DOHH2 (cell line): Measurements from ENCODE around the gene STX8.

Experiments used
- H3F3A ChIP-seq: fragments of 200-600 bp; sonication (generic), shearing (Covaris generic); 2 replicates; pipeline ENCODE4 v1.6.0; 2016; ENCODE audit warnings: antibody characterized with exemption, mild to moderate bottlenecking; ENCODE audit not compliant: control insufficient read depth, insufficient read depth
- H3K27ac ChIP-seq: fragments of 200-600 bp; sonication (generic); 2 replicates; pipeline ENCODE4 v1.5.1; 2014; ENCODE audit warnings: low read depth, mild to moderate bottlenecking, low read length, moderate library complexity
- H3K27me3 ChIP-seq: fragments of 200-600 bp; sonication (generic); 2 replicates; pipeline ENCODE4 v1.6.1; 2014; ENCODE audit warnings: mild to moderate bottlenecking, low read length, mixed read lengths; ENCODE audit not compliant: control insufficient read depth
- H3K36me3 ChIP-seq: fragments of 200-600 bp; sonication (generic); 2 replicates; pipeline ENCODE4 v1.6.1; 2014; ENCODE audit warnings: mild to moderate bottlenecking, low read length, moderate library complexity, mixed read lengths; ENCODE audit not compliant: control insufficient read depth
- H3K4me1 ChIP-seq: fragments of 200-600 bp; sonication (generic); 2 replicates; pipeline ENCODE4 v1.6.1; 2014; ENCODE audit warnings: mild to moderate bottlenecking, low read length, mixed read lengths; ENCODE audit not compliant: control insufficient read depth
- H3K4me2 ChIP-seq: fragments of 200-600 bp; sonication (generic); 2 replicates; pipeline ENCODE4 v1.6.0; 2014; ENCODE audit warnings: mild to moderate bottlenecking, low read length, moderate library complexity
- H3K4me3 ChIP-seq: fragments of 200-600 bp; sonication (generic); 2 replicates; pipeline ENCODE4 v1.5.1; 2014; ENCODE audit warnings: mild to moderate bottlenecking, low read length, mixed read lengths
- H3K79me2 ChIP-seq: fragments of 200-600 bp; sonication (generic); 2 replicates; pipeline ENCODE4 v1.6.1; 2014; ENCODE audit warnings: mild to moderate bottlenecking, low read length, mixed read lengths; ENCODE audit not compliant: control insufficient read depth
- H3K9me2 ChIP-seq: fragments of 200-600 bp; sonication (generic); replicated peaks from 2 replicates; pipeline ENCODE4 v1.6.1; 2014; ENCODE audit warnings: mild to moderate bottlenecking, low read length, mixed read lengths; ENCODE audit not compliant: control insufficient read depth
- H3K9me3 ChIP-seq: fragments of 200-600 bp; sonication (generic); 2 replicates; pipeline ENCODE4 v1.6.1; 2014; ENCODE audit warnings: antibody characterized with exemption, low read length, mixed read lengths; ENCODE audit not compliant: control insufficient read depth, insufficient read depth
- H4K20me1 ChIP-seq: fragments of 200-600 bp; sonication (generic); 2 replicates; pipeline ENCODE4 v1.6.0; 2014; ENCODE audit warnings: low read depth, mild to moderate bottlenecking, antibody characterized with exemption, low read length, moderate library complexity; ENCODE audit not compliant: control insufficient read depth, insufficient read depth
- CTCF ChIP-seq: fragments of 200-600 bp; sonication (generic); IDR thresholded peaks from one replicate; pipeline ENCODE4 v1.5.1; 2014; ENCODE audit warnings: antibody characterized with exemption, mild to moderate bottlenecking, low read depth, low read length; ENCODE audit not compliant: poor library complexity, severe bottlenecking
- EZH2phosphoT487 ChIP-seq: fragments of 200-600 bp; sonication (generic); IDR thresholded peaks from 2 replicates; pipeline ENCODE4 v1.6.1; 2017; ENCODE audit warnings: borderline replicate concordance, mild to moderate bottlenecking, antibody characterized with exemption, low read length, moderate library complexity, mixed read lengths

The STX8 gene

GRCh38 chr17:9521062-9521461, 54.6 kb downstream of the STX8 start:
- Histone ChIP-seq H3K27ac (no peak overlapping the region), H3K9me3 (no peaks in the 10 kb centered on the region), H3K79me2 (no peaks in the 10 kb centered on the region), H3K27me3 (no peaks in the 10 kb centered on the region), H3K9me2 (no peaks in the 10 kb centered on the region), H4K20me1 (no peaks in the 10 kb centered on the region; the same call in 1 of the 2 replicates), H3F3A (no peaks in the 10 kb centered on the region), H3K4me2 (no peak overlapping the region), H3K4me3 (no peak overlapping the region), H3K36me3 (no peaks in the 10 kb centered on the region), H3K4me1 (no peaks in the 10 kb centered on the region)
- TF ChIP-seq CTCF (no peak), EZH2phosphoT487 (no peak)

DNA sequence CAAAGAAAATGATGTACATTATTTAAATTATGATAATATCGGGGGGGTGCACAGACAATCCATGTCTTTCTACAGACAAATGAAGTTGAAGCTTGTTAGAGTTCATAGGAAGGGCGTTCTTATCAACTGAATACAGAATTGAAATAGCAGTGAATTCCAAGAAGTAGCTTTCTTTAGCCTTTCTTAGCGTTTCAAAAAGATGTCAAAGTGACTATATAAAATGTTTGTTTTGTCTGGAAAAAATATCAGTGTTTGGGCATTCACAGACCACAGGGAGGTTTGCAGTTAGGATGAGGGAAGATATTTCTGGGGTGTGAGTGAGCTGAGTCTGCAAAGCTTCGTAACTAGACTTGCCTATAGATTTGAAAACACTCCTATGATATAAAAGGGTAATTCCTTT, 55.0 kb downstream of the STX8 start:
- Histone ChIP-seq H3K27me3 (no peaks in the 10 kb centered on the region), H3K79me2 (no peaks in the 10 kb centered on the region), H3K27ac (no peak overlapping the region), H3K4me1 (no peaks in the 10 kb centered on the region), H3F3A (no peaks in the 10 kb centered on the region), H3K9me3 (no peaks in the 10 kb centered on the region), H3K36me3 (no peaks in the 10 kb centered on the region), H3K4me3 (no peak overlapping the region), H3K4me2 (no peak overlapping the region), H4K20me1 (no peaks in the 10 kb centered on the region; the same call in 1 of the 2 replicates), H3K9me2 (no peaks in the 10 kb centered on the region)
- TF ChIP-seq CTCF (no peak), EZH2phosphoT487 (no peak)

DNA sequence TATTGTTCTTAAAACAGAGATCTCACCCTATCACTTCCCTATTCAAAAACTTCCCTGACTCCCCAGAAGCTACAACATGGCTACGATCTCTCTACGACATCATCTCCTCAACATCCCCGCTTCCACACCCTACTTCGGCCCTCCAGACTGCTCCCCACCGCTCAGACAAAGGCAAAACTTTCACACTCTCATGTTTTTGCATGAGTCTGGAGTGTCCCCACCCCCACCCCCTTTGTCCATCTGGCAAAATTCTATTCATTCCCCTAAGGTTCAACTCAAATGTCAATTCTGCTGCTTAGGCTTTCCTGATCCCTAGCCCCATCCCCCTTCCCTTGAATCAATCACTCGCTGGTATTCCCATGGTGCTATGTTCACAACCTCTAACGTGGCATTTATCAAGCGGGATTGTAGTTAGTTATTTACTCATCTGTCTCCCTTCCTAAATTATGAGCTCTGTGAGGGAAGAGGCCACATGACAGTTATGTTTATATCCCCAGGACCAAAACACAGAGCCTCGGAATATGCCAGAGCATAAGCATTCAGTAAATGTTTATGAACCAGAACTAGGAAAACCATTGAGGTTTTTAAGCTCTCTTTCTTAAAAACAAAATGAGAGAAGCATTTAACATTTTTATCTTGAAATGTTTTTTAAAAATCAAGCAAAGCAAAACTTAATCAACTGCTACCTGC, 55.9 kb downstream of the STX8 start:
- Histone ChIP-seq H3K4me1 (no peaks in the 10 kb centered on the region), H3K9me3 (no peaks in the 10 kb centered on the region), H4K20me1 (no peaks in the 10 kb centered on the region; the same call in 1 of the 2 replicates), H3K27ac (no peak overlapping the region), H3K9me2 (no peaks in the 10 kb centered on the region), H3K4me2 (no peak overlapping the region), H3F3A (no peaks in the 10 kb centered on the region), H3K4me3 (no peak overlapping the region), H3K36me3 (no peaks in the 10 kb centered on the region), H3K27me3 (no peaks in the 10 kb centered on the region), H3K79me2 (no peaks in the 10 kb centered on the region)
- TF ChIP-seq EZH2phosphoT487 (no peak), CTCF (no peak)
